H1 (cell line): Measurements from ENCODE around the gene RARB. TPM values are rescaled to one million over a fixed set of nuclear protein-coding genes. Genes with fewer than 3 reads are reported as not detected.

Experiments used
- polyA plus RNA-seq, 7 experiments: library from polyadenylated mRNA; depleted of rRNA in 3 of 7; stranded (reverse) in 5 of 7; unstranded in 2 of 7; fragments of >200 nt in 5 of 7; fragments of 200-250 nt in 2 of 7; gene quantifications; 1 replicate in 5 of 7; 2 replicates in 1 of 7; 4 replicates in 1 of 7; pipeline versions ENCODE4 v1.2.1 to v1.2.3, GENCODE V29; 2011 to 2013; ENCODE audit warnings: missing spikeins in 2 of 7, mixed read lengths in 2 of 7
- total RNA-seq: library from RNA; stranded (reverse); fragmentation: NEBNext Ultra II Directional; extraction: Animal tissue kit (Norgen Biotek cat#: 25700); gene quantifications from 2 replicates; pipeline ENCODE4 v1.2.1, GENCODE V29; 2021
- TF ChIP-seq, protein P1 (sequence below): fragments of 300-600 bp; sonication (generic); IDR thresholded peaks from 2 replicates; pipeline ENCODE4 v1.7.1; 2012; ENCODE audit warnings: low read length, moderate library complexity, mild to moderate bottlenecking, inconsistent platforms; ENCODE audit not compliant: insufficient replicate concordance

Gene RARB
- total and polyA plus RNA-seq, 2 of the 8 experiments (the other 6 are each of a cell fraction or from before 2014, with no cell fraction given), result 0.15 to 0.22 TPM

GRCh38 chr3:25461946-25462345 lies 33.9 kb downstream of the RARB start (continued):
- TF ChIP-seq, protein P1, sequence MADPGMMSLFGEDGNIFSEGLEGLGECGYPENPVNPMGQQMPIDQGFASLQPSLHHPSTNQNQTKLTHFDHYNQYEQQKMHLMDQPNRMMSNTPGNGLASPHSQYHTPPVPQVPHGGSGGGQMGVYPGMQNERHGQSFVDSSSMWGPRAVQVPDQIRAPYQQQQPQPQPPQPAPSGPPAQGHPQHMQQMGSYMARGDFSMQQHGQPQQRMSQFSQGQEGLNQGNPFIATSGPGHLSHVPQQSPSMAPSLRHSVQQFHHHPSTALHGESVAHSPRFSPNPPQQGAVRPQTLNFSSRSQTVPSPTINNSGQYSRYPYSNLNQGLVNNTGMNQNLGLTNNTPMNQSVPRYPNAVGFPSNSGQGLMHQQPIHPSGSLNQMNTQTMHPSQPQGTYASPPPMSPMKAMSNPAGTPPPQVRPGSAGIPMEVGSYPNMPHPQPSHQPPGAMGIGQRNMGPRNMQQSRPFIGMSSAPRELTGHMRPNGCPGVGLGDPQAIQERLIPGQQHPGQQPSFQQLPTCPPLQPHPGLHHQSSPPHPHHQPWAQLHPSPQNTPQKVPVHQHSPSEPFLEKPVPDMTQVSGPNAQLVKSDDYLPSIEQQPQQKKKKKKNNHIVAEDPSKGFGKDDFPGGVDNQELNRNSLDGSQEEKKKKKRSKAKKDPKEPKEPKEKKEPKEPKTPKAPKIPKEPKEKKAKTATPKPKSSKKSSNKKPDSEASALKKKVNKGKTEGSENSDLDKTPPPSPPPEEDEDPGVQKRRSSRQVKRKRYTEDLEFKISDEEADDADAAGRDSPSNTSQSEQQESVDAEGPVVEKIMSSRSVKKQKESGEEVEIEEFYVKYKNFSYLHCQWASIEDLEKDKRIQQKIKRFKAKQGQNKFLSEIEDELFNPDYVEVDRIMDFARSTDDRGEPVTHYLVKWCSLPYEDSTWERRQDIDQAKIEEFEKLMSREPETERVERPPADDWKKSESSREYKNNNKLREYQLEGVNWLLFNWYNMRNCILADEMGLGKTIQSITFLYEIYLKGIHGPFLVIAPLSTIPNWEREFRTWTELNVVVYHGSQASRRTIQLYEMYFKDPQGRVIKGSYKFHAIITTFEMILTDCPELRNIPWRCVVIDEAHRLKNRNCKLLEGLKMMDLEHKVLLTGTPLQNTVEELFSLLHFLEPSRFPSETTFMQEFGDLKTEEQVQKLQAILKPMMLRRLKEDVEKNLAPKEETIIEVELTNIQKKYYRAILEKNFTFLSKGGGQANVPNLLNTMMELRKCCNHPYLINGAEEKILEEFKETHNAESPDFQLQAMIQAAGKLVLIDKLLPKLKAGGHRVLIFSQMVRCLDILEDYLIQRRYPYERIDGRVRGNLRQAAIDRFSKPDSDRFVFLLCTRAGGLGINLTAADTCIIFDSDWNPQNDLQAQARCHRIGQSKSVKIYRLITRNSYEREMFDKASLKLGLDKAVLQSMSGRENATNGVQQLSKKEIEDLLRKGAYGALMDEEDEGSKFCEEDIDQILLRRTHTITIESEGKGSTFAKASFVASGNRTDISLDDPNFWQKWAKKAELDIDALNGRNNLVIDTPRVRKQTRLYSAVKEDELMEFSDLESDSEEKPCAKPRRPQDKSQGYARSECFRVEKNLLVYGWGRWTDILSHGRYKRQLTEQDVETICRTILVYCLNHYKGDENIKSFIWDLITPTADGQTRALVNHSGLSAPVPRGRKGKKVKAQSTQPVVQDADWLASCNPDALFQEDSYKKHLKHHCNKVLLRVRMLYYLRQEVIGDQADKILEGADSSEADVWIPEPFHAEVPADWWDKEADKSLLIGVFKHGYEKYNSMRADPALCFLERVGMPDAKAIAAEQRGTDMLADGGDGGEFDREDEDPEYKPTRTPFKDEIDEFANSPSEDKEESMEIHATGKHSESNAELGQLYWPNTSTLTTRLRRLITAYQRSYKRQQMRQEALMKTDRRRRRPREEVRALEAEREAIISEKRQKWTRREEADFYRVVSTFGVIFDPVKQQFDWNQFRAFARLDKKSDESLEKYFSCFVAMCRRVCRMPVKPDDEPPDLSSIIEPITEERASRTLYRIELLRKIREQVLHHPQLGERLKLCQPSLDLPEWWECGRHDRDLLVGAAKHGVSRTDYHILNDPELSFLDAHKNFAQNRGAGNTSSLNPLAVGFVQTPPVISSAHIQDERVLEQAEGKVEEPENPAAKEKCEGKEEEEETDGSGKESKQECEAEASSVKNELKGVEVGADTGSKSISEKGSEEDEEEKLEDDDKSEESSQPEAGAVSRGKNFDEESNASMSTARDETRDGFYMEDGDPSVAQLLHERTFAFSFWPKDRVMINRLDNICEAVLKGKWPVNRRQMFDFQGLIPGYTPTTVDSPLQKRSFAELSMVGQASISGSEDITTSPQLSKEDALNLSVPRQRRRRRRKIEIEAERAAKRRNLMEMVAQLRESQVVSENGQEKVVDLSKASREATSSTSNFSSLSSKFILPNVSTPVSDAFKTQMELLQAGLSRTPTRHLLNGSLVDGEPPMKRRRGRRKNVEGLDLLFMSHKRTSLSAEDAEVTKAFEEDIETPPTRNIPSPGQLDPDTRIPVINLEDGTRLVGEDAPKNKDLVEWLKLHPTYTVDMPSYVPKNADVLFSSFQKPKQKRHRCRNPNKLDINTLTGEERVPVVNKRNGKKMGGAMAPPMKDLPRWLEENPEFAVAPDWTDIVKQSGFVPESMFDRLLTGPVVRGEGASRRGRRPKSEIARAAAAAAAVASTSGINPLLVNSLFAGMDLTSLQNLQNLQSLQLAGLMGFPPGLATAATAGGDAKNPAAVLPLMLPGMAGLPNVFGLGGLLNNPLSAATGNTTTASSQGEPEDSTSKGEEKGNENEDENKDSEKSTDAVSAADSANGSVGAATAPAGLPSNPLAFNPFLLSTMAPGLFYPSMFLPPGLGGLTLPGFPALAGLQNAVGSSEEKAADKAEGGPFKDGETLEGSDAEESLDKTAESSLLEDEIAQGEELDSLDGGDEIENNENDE, result no peak
